Retinal pigment epithelial cell (primary cell): ENCODE data around the gene CHST12.

Experiments
- DNase-seq: peaks from one replicate; pipeline ENCODE4 v3.0.0-alpha.2; 2010; ENCODE audit warnings: low read depth
- H3K4me3 ChIP-seq: 2 replicates; pipeline ENCODE4 v1.5.1; 2011; ENCODE audit warnings: mild to moderate bottlenecking, low read length, control low read depth, moderate library complexity
- CTCF ChIP-seq: conservative IDR thresholded peaks from 2 replicates; pipeline ENCODE4 v1.5.1; 2011; ENCODE audit warnings: low read depth, low read length, control low read depth, inconsistent platforms

Gene CHST12

GRCh38 chr7:2405201-2405600, 1.8 kb downstream of the CHST12 start:
- no peak for DNase-seq
- H3K4me3 ChIP-seq = no peak overlapping the region
- no peak for TF ChIP-seq CTCF

- TF ChIP-seq CTCF = no peak
- no peak for DNase-seq
- no peak overlapping the region for H3K4me3 ChIP-seq
Observed at GRCh38 chr7:2405601-2406345, 2.4 kb downstream of the CHST12 start.

- H3K4me3 ChIP-seq = no peak overlapping the region
Observed at GRCh38 chr7:2409745-2410414, 6.5 kb downstream of the CHST12 start.

GRCh38 chr7:2411049-2411448, 7.6 kb downstream of the CHST12 start:
- no peak for DNase-seq
- H3K4me3 ChIP-seq = no peak overlapping the region
- no peak for TF ChIP-seq CTCF

More at GRCh38 chr7:2409745-2410414, 6.5 kb downstream of the CHST12 start:
- no peak for TF ChIP-seq CTCF
- DNase-seq = no peak

- no peak overlapping the region for H3K4me3 ChIP-seq
- DNase-seq = no peak
- TF ChIP-seq CTCF = no peak
Observed at GRCh38 chr7:2411815-2412586, 8.6 kb downstream of the CHST12 start.

GRCh38 chr7:2412587-2413201, 9.3 kb downstream of the CHST12 start:
- no peak for DNase-seq
- TF ChIP-seq CTCF = no peak
- no peak overlapping the region for H3K4me3 ChIP-seq
